VCaP (cell line): ENCODE measurements around the gene ABCC9.

Experiments
- H3K27ac ChIP-seq: fragments of 450-650 bp; 2 replicates; pipeline ENCODE4 v1.5.1; 2017
- TF ChIP-seq, protein P1 (sequence below): fragments of 450-650 bp; conservative IDR thresholded peaks from 2 replicates; pipeline ENCODE4 v1.5.1; 2017; ENCODE audit warnings: mild to moderate bottlenecking, moderate library complexity

ABCC9 gene

DNA sequence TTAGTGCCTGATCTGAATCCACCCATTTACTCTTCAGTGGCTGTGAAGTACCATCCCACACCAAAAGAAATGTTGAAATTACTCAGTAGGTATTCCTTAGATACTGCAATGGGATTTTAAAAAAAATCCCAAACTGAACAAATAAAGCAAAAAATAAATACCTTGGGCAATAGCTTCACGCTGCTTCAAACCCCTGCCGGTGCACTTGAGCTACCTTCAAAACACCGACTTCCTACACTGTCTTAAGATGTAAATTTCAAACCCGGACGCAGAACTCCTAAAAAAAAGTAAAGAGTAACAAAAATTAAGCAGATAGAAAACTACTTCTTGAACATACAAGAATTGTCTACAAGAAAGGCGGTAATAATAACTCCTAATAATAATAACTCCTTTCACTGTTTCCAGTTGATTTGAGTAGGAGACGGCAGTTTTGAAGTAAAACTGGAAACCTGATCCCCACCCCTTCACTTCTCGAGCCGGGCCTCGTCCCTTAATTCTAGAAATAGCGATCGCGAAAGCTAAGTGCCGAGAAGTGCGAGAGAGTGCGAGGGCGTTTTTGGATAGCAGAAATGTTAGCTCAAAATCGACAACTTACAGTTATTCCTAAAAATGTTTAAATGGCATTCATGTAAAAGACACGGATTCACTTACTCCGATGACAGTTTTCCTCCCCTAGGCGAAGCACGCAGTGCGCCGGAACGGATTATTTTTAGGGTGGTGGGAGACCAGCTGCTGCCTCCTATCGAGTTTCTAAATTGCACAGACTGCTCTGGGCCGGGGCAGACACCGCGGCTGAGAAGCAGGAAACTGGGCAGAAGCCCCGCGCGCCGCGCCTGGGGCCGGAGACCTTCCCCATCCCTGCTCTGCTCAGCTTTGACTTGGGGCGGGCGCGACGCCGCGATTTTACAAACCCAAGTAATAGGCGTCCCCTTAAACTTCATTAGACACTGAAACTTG, at the start of gene ABCC9:
TSS of gene ABCC9 (minus strand) at position 878 of the 957 bp plus-strand sequence. CDS start 4,752 bp downstream, outside the sequence.
- H3K27ac ChIP-seq = no peak within 1 kb of the TSS
- TF ChIP-seq, protein P1, sequence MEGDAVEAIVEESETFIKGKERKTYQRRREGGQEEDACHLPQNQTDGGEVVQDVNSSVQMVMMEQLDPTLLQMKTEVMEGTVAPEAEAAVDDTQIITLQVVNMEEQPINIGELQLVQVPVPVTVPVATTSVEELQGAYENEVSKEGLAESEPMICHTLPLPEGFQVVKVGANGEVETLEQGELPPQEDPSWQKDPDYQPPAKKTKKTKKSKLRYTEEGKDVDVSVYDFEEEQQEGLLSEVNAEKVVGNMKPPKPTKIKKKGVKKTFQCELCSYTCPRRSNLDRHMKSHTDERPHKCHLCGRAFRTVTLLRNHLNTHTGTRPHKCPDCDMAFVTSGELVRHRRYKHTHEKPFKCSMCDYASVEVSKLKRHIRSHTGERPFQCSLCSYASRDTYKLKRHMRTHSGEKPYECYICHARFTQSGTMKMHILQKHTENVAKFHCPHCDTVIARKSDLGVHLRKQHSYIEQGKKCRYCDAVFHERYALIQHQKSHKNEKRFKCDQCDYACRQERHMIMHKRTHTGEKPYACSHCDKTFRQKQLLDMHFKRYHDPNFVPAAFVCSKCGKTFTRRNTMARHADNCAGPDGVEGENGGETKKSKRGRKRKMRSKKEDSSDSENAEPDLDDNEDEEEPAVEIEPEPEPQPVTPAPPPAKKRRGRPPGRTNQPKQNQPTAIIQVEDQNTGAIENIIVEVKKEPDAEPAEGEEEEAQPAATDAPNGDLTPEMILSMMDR = no peak

DNA sequence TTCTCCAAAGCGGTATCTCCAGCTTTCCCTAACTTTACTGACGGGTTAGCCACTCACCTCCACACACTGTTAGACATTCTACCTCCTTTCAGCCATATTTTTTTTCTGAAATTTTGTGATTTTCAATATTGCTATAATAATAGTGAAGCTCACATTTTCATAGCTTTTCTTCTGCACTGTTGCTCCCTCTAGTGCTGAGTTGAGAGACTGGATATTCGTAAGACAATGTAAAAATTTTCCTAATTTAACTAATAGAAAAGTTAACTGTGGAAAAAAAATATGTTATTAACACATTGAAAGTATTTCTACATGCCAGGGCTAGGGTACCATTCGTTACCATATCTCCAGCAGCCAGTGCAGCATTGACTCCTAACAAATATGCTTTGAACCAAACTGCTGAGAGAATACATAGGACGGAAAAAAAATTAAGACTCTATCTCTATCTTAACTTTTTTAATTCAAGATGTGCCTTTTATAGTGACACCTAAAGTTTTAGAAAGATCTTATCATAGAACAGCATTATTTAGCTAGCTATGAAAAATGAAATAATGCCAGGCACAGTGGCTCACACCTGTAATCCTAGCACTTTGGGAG, 48.7 kb upstream of the ABCC9 start:
- no peak overlapping the region for H3K27ac ChIP-seq
- TF ChIP-seq, protein P1 = peak; percentile 81

DNA sequence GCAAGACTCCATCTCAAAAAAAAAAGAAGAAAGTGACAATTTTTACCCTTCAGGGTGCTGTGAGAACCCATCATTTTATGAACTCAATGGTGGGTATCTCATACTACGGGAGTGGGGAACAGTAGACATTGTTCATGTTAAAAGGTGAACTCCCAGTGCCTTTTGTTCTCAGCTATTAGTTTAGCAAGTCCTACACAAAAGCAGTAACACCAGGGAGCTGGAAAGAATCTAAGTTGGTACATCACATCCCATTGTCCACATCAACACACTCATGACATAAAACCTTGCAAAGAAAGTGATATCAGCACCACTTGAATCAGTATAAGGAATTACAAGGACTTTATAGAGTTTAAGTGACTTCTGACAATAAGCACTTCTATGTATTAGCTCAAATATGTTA, 47.4 kb upstream of the ABCC9 start:
- TF ChIP-seq, protein P1 = no peak
- H3K27ac ChIP-seq = no peak overlapping the region

DNA sequence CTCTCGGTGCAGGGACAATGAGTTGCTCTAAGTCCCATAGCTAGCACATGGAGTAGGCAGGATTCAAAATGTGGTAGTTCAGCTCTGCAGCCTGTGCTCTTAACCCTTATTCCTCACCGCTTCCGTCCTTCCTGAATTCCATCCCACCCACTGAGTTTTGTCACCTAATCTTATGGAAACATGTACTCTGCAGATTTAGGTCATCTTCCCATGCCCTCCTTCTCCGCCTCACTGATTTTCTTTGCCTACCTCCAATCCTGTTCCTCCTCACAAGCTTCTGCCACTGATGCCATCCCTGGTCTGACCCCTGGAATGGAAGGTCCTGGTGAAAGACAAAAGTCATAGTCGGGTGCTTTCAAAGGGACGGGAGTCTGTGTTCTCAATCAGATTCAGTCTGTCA, 46.5 kb upstream of the ABCC9 start:
- TF ChIP-seq, protein P1 = no peak
- H3K27ac ChIP-seq = no peak overlapping the region

DNA sequence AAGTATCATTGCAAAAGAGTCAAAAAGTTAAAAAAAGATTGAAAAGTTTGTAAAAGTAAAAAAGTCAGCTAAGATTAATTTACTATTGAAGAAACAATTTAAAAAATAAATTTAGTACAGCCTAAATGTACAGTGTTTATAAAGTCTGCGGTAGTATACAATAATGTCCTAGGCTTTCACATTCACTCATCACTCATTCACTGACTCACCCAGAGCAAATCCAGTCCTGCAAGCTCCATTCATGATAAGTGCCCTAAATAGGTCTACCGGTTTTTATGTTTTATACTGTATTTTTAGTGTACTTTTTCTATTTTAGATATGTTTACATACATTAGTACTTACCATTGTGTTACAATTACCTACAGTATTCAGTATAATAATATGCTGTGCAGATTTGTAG, 43.9 kb upstream of the ABCC9 start:
- TF ChIP-seq, protein P1 = no peak
- H3K27ac ChIP-seq = no peak overlapping the region

DNA sequence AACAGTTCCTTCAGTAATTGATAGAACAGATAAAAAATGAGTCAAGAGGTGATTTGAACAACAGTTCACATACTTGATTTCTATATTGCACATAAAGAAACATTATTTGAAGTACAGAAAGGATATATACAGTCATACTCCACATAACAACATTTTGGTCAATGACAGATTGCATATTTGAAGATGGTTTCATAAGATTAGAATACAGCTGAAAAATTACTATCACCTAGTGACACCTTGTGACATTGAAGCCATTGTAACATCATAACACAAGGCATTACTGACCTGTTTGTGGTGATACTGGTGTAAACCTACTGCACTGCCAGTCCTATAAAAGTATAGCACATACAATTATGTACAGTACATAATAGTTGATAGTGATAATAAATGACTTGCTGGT, 43.1 kb upstream of the ABCC9 start:
- TF ChIP-seq, protein P1 = no peak
- no peak overlapping the region for H3K27ac ChIP-seq

DNA sequence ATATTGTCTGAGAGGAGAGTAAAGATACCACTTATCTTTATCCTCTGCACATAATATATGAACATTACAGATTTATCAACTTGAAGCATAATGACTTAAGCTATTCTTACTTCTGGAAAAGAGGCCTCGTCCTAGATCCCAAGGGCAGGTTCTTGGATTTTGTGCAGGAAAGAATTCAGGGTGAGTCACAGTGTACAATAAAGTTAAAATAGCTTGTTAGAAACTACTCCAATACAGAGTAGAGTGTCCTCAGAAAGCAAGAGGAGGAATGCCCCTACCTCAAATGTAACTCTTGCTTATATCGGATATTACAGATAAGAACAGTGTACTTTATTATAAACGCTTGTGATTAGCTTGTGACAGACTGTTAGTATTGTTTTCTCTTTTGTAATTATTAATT, 41.9 kb upstream of the ABCC9 start:
- TF ChIP-seq, protein P1 = no peak
- no peak overlapping the region for H3K27ac ChIP-seq
